B cell (primary cell): Measurements from ENCODE around the gene IL20RB. TPM values are rescaled to one million over a fixed set of nuclear protein-coding genes. Genes with fewer than 3 reads are reported as not detected.

ENCODE experiments used
- ATAC-seq: fragments of 200-7000 bp; cut with Tn5 transposase; one replicate; pipeline ENCODE4 v1.10.0; 2021; ENCODE audit warnings: low read depth, mild to moderate bottlenecking, moderate number of reproducible peaks, moderate library complexity
- CTCF ChIA-PET: fragments of 350-600 bp; sonication (Branson Sonifier 250); formaldehyde crosslinking; loops from one replicate; lab custom pipeline; 2021; ENCODE audit warnings: antibody characterized with exemption, inconsistent platforms; lab: Charles Lee
- POLR2A ChIA-PET: fragments of 350-600 bp; sonication (Branson Sonifier 250); formaldehyde crosslinking; loops from one replicate; lab custom pipeline; 2021; ENCODE audit warnings: antibody characterized with exemption; lab: Charles Lee
- DNase-seq: peaks from one replicate; pipeline ENCODE4 v3.0.0; 2013
- H2AFZ ChIP-seq: 2 replicates; pipeline ENCODE4 v1.6.1; 2012; ENCODE audit warnings: mild to moderate bottlenecking, low read depth, low read length; ENCODE audit not compliant: insufficient read depth, poor library complexity, severe bottlenecking
- H3K27ac ChIP-seq, 2 donors: 1 replicate in 1 of 2; 2 replicates in 1 of 2; pipeline ENCODE4 v1.5.1; 2012 to 2013; ENCODE audit warnings: low read length in 2 of 2, mild to moderate bottlenecking in 2 of 2, moderate library complexity in 1 of 2
- H3K27me3 ChIP-seq, 4 experiments: fragments of 200-600 bp in 1 of 4; sonication (generic) in 1 of 4; replicated peaks in 1 of 4; 1 replicate in 2 of 4; 2 replicates in 2 of 4; pipeline versions ENCODE4 v1.6.1 to v1.7.0; 2013 to 2016; ENCODE audit warnings: low read length in 3 of 4, mild to moderate bottlenecking in 2 of 4, mixed read lengths in 1 of 4, moderate library complexity in 1 of 4; ENCODE audit not compliant: insufficient read depth in 4 of 4, control insufficient read depth in 3 of 4; ENCODE audit errors: control extremely low read depth in 1 of 4
- H3K36me3 ChIP-seq, 2 experiments: replicated peaks in 1 of 2; 1 replicate in 1 of 2; 2 replicates in 1 of 2; pipeline versions ENCODE4 v1.6.1 to v1.7.1; 2013; ENCODE audit warnings: low read length in 1 of 2; ENCODE audit not compliant: insufficient read depth in 2 of 2, control insufficient read depth in 1 of 2; ENCODE audit errors: control extremely low read depth in 1 of 2, extremely low read depth in 1 of 2
- H3K4me1 ChIP-seq, 2 donors: fragments of 200-600 bp in 1 of 2; sonication (generic) in 1 of 2; 1 replicate in 1 of 2; 2 replicates in 1 of 2; pipeline versions ENCODE4 v1.5.1 to v1.6.1; 2013 to 2017; ENCODE audit warnings: low read length in 2 of 2; ENCODE audit not compliant: control insufficient read depth in 2 of 2, insufficient read depth in 2 of 2
- H3K4me2 ChIP-seq: replicated peaks from 2 replicates; pipeline ENCODE3; 2012; ENCODE audit warnings: mild to moderate bottlenecking, low read depth, low read length; ENCODE audit not compliant: poor library complexity, severe bottlenecking
- H3K4me3 ChIP-seq, 5 experiments: fragments of 200-600 bp in 1 of 5; sonication (generic) in 1 of 5; 1 replicate in 3 of 5; 2 replicates in 2 of 5; pipeline versions ENCODE4 v1.5.1 to v1.7.0; 2011 to 2016; ENCODE audit warnings: low read length in 4 of 5, mild to moderate bottlenecking in 4 of 5, low read depth in 2 of 5, control low read depth in 1 of 5, moderate library complexity in 1 of 5; ENCODE audit not compliant: insufficient read depth in 1 of 5; ENCODE audit errors: control extremely low read depth in 1 of 5, extremely low read depth in 1 of 5
- H3K79me2 ChIP-seq: fragments of 200-600 bp; sonication (generic); one replicate; pipeline ENCODE4 v1.6.0; 2016; ENCODE audit warnings: low read length; ENCODE audit not compliant: control insufficient read depth, insufficient read depth
- H3K9ac ChIP-seq: fragments of 200-600 bp; sonication (generic); 2 replicates; pipeline ENCODE4 v1.6.1; 2017; ENCODE audit warnings: mild to moderate bottlenecking, low read length, moderate library complexity
- H3K9me3 ChIP-seq, 3 donors: one replicate each; pipeline versions ENCODE4 v1.6.1 to v1.7.1; 2013; ENCODE audit warnings: low read length in 2 of 3; ENCODE audit not compliant: control insufficient read depth in 2 of 3, insufficient read depth in 1 of 3; ENCODE audit errors: control extremely low read depth in 1 of 3
- H4K20me1 ChIP-seq: 2 replicates; pipeline ENCODE4 v1.6.0; 2012; ENCODE audit warnings: mild to moderate bottlenecking, low read length; ENCODE audit not compliant: insufficient read depth, control insufficient read depth, poor library complexity, severe bottlenecking
- H3K27ac Mint-ChIP-seq: one replicate; pipeline ENCODE4 v1.8.0; 2021; ENCODE audit warnings: mixed read lengths
- H3K27me3 Mint-ChIP-seq: one replicate; pipeline ENCODE4 v1.8.0; 2021; ENCODE audit warnings: mixed read lengths
- H3K4me1 Mint-ChIP-seq: one replicate; pipeline ENCODE4 v1.8.0; 2021; ENCODE audit warnings: mixed read lengths
- H3K4me3 Mint-ChIP-seq: one replicate; pipeline ENCODE4 v1.8.0; 2021; ENCODE audit warnings: mixed read lengths
- H3K9me3 Mint-ChIP-seq: one replicate; pipeline ENCODE4 v1.8.0; 2022; ENCODE audit warnings: mixed read lengths; ENCODE audit not compliant: insufficient read depth
- CTCF ChIP-seq: fragments of 200-600 bp; IDR thresholded peaks from one replicate; pipeline ENCODE4 v1.8.0; 2022; ENCODE audit warnings: antibody characterized with exemption, mild to moderate bottlenecking
- EZH2 ChIP-seq: IDR thresholded peaks from 2 replicates; pipeline ENCODE4 v1.6.1; 2012; ENCODE audit warnings: borderline replicate concordance, low read depth, mild to moderate bottlenecking, moderate library complexity, low read length; ENCODE audit not compliant: insufficient read depth, poor library complexity, severe bottlenecking
- WGBS: methylation state at CpG from one replicate; pipeline ENCODE4 v1.1.5; 2013; ENCODE audit warnings: missing lambda C conversion rate; ENCODE audit not compliant: insufficient coverage; 5-methylcytosine and 5-hydroxymethylcytosine counted together
- intact Hi-C: fragments of 100-400 bp; cut with micrococcal nuclease; formaldehyde crosslinking; loops from one replicate; pipeline ENCODE4 v1.10.0; 2022
- polyA plus RNA-seq: library from polyadenylated mRNA; depleted of rRNA; stranded (reverse); fragments of >200 nt; gene quantifications from 2 replicates; pipeline ENCODE4 v1.2.3, GENCODE V29; 2012
- total RNA-seq, 2 donors: library from RNA; stranded (reverse); fragments of 120-200 nt in 1 of 2; gene quantifications; 1 replicate in 1 of 2; 2 replicates in 1 of 2; pipeline versions ENCODE4 v1.2.3 to v1.2.4, GENCODE V29; 2013 to 2022

The IL20RB gene
- total and polyA plus RNA-seq, 2 donors (not counting 1 experiment from before 2014, with no cell fraction given), result 0.22 to 0.84 TPM

DNA sequence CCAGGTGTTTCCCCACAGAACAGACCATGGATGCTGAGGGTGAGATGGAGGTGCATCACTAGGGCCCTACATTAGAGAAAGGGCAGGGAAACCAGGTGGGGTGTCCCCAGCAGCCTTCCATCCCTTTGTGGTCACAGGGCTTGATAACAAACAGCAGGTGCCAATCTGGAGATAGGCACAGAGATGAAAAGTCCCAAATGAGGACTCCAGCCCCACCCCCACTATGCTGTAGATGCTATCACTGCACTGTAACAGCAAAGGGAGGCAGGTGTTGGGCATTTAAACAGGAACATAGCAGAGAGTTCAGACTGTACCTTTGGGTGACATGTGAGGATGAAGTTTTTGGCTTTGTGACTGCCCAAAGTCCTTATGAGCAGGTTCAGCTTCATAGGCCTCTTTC is 21.4 kb downstream of the IL20RB start:
- intact Hi-C loops, result no loop called here
- no peaks in the 10 kb centered on the region for H3K27me3 Mint-ChIP-seq
- Histone ChIP-seq H3K4me2 (no peak overlapping the region), H3K4me1 (no peaks in the 10 kb centered on the region), H2AFZ (no peak overlapping the region), H3K4me3 (no peak overlapping the region), H3K36me3 (no peaks in the 10 kb centered on the region), H3K9me3 (peaks cover 4 to 15% (median 10%) of the 10 kb centered on the region in 3 donors), H3K79me2 (no peaks in the 10 kb centered on the region), H3K27me3 (no peaks in the 10 kb centered on the region), H3K9ac (no peak overlapping the region), H4K20me1 (no peaks in the 10 kb centered on the region), H3K27ac (no peak overlapping the region)
- no peak overlapping the region for H3K27ac Mint-ChIP-seq
- POLR2A ChIA-PET, result no interaction called here
- no peak overlapping the region for H3K4me3 Mint-ChIP-seq
- peaks cover 3% of the 10 kb centered on the region for H3K9me3 Mint-ChIP-seq
- TF ChIP-seq EZH2, result no peak
- TF ChIP-seq CTCF, result no peak
- DNase-seq, result no peak
- CTCF ChIA-PET, result no interaction called here
- no peaks in the 10 kb centered on the region for H3K4me1 Mint-ChIP-seq
- no peak for ATAC-seq

GRCh38 chr3:136979684-136980083 is 21.9 kb downstream of the IL20RB start:
- Histone ChIP-seq H3K36me3 (no peaks in the 10 kb centered on the region), H3K27me3 (no peaks in the 10 kb centered on the region), H2AFZ (no peak overlapping the region), H3K4me2 (no peak overlapping the region), H3K4me3 (no peak overlapping the region), H3K9ac (no peak overlapping the region), H3K27ac (no peak overlapping the region), H3K4me1 (no peaks in the 10 kb centered on the region), H3K79me2 (no peaks in the 10 kb centered on the region), H3K9me3 (peaks cover 2 to 15% (median 6%) of the 10 kb centered on the region in 3 donors), H4K20me1 (no peaks in the 10 kb centered on the region)
- Mint-ChIP-seq H3K27me3 (no peaks in the 10 kb centered on the region), H3K4me3 (no peak overlapping the region), H3K4me1 (no peaks in the 10 kb centered on the region), H3K9me3 (peaks cover 3% of the 10 kb centered on the region), H3K27ac (no peak overlapping the region)
- 88% methylated on average over 3 of the region's 3 CpGs for WGBS
- POLR2A ChIA-PET, result no interaction called here
- ATAC-seq (no peak), DNase-seq (no peak)
- CTCF ChIA-PET, result no interaction called here
- intact Hi-C loops, result no loop called here
- TF ChIP-seq CTCF (no peak), EZH2 (no peak)
